Spleen (tissue), 11 donors: ENCODE measurements around the gene TJP1. TPM values are rescaled to one million over a fixed set of nuclear protein-coding genes. Genes with fewer than 3 reads are reported as not detected.

ENCODE experiments used
- DNase-seq: peaks from one replicate; pipeline ENCODE4 v3.0.0-alpha.2; 2020
- H3K27ac ChIP-seq, 8 donors: fragments of 200-600 bp; sonication (generic) in 7 of 8; 1 replicate in 4 of 8; 2 replicates in 4 of 8; pipeline versions ENCODE4 v1.5.0 to v1.8.0; 2016 to 2021; ENCODE audit warnings: inconsistent platforms in 4 of 8, mild to moderate bottlenecking in 4 of 8, moderate library complexity in 1 of 8
- H3K27me3 ChIP-seq, 7 donors: fragments of 200-600 bp; sonication (generic) in 6 of 7; replicated peaks in 1 of 7; 1 replicate in 4 of 7; 2 replicates in 3 of 7; pipeline versions ENCODE4 v1.5.0 to v1.8.0; 2016 to 2021; ENCODE audit warnings: inconsistent platforms in 3 of 7, mild to moderate bottlenecking in 1 of 7
- H3K36me3 ChIP-seq, 6 donors: fragments of 200-600 bp; sonication (generic) in 5 of 6; 1 replicate in 4 of 6; 2 replicates in 2 of 6; pipeline versions ENCODE4 v1.5.0 to v1.8.0; 2016 to 2021; ENCODE audit warnings: inconsistent platforms in 2 of 6
- H3K4me1 ChIP-seq, 6 donors: fragments of 200-600 bp; sonication (generic) in 5 of 6; 1 replicate in 3 of 6; 2 replicates in 3 of 6; pipeline versions ENCODE4 v1.5.0 to v1.8.0; 2016 to 2021; ENCODE audit warnings: inconsistent platforms in 3 of 6
- H3K4me3 ChIP-seq, 8 donors: fragments of 200-600 bp; sonication (generic) in 7 of 8; 1 replicate in 4 of 8; 2 replicates in 4 of 8; pipeline versions ENCODE4 v1.5.0 to v1.8.0; 2016 to 2021; ENCODE audit warnings: inconsistent platforms in 4 of 8, mild to moderate bottlenecking in 4 of 8, moderate library complexity in 2 of 8
- H3K9me3 ChIP-seq, 8 donors: fragments of 200-600 bp; sonication (generic) in 7 of 8; 1 replicate in 4 of 8; 2 replicates in 4 of 8; pipeline versions ENCODE4 v1.5.0 to v1.8.0; 2016 to 2021; ENCODE audit warnings: inconsistent platforms in 4 of 8
- CTCF ChIP-seq, 11 experiments: fragments of 200-600 bp in 7 of 11; fragments of 450-650 bp in 4 of 11; sonication (generic) in 4 of 11; IDR thresholded peaks in 8 of 11; conservative IDR thresholded peaks in 3 of 11; 1 replicate in 7 of 11; 2 replicates in 4 of 11; pipeline versions ENCODE4 v1.4.0 to v1.8.0; 2016 to 2021; ENCODE audit warnings: antibody characterized with exemption in 11 of 11, inconsistent platforms in 4 of 11, mild to moderate bottlenecking in 1 of 11
- POLR2A ChIP-seq, 3 donors: fragments of 450-650 bp; IDR thresholded peaks; one replicate each; pipeline ENCODE4 v1.5.1; 2017; ENCODE audit warnings: antibody characterized with exemption in 3 of 3, mild to moderate bottlenecking in 1 of 3
- POLR2AphosphoS5 ChIP-seq, 3 donors: sonication (generic); formaldehyde crosslinking; IDR thresholded peaks; one replicate each; pipeline ENCODE4 v1.5.1; 2017; ENCODE audit warnings: antibody characterized with exemption in 3 of 3
- WGBS, 5 donors: extraction: QIAGEN DNeasy Blood & Tissue Kit in 3 of 5; methylation state at CpG; one replicate each; pipeline versions ENCODE4 v1.1.5 to v1.1.7; 2013 to 2018; 5-methylcytosine and 5-hydroxymethylcytosine counted together
- intact Hi-C: fragments of 100-400 bp; cut with DNase I; formaldehyde crosslinking; loops from one replicate; pipeline ENCODE4 v1.15.0; 2023; ENCODE audit warnings: low total_unique reads
- polyA plus RNA-seq, 3 donors: library from polyadenylated mRNA; stranded (reverse); fragments of 200-250 nt; gene quantifications; one replicate each; pipeline ENCODE4 v1.2.1, GENCODE V29; 2013
- total RNA-seq, 7 donors: library from RNA; depleted of rRNA in 3 of 7; stranded (reverse); fragments of >200 nt in 3 of 7; fragmentation: NEBNext Ultra II Directional in 4 of 7; extraction: Animal tissue kit (Norgen Biotek cat#: 25700) in 4 of 7; gene quantifications; one replicate each; pipeline versions ENCODE4 v1.1.0 to v1.2.1, GENCODE V29; 2016 to 2021
- donor health status: healthy with polysubstance abuse.
- donor health status: DM: no; HTN: no; CAD: no; lungs with moderate emphysema.
- donor health status: DM: no; HTN: no; CAD: no.
- donor health status: Bipolar disorder and iron deficiency.
- donor health status: healthy.
- donor health status: DM: no; HTN: no; CAD: no.
- donor health status: DM: yes; HTN: yes; CAD: no.

Gene TJP1
- total and polyA plus RNA-seq, 10 donors = 2.9 to 71.8 (median 49.7) TPM

GRCh38 chr15:29812384-29812694, 9.9 kb downstream of the TJP1 start:
- H3K36me3 ChIP-seq = no peaks in the 10 kb centered on the region
- H3K4me3 ChIP-seq = no peak overlapping the region
- H3K27me3 ChIP-seq = peaks cover 0 to 61% (median 0%) of the 10 kb centered on the region in 7 donors
- DNase-seq = no peak
- WGBS, 5 donors = 64 to 81% (median 77%) methylated on average over 2 of the region's 2 CpGs
- H3K27ac ChIP-seq = no peak overlapping the region
- H3K4me1 ChIP-seq = peaks cover 0 to 15% (median 0%) of the 10 kb centered on the region in 6 donors
- intact Hi-C loops = no loop called here
- peaks cover 0 to 6% (median under 1%) of the 10 kb centered on the region in 8 donors for H3K9me3 ChIP-seq
- TF ChIP-seq CTCF (IDR thresholded peaks at IDR 0.05 in 8 of 11, conservative IDR thresholded peaks at IDR 0.05 in 3 of 11) = no peak
- no peak for TF ChIP-seq POLR2AphosphoS5 (IDR thresholded peaks at IDR 0.05)
- no peak for TF ChIP-seq POLR2A (IDR thresholded peaks at IDR 0.05)

DNA sequence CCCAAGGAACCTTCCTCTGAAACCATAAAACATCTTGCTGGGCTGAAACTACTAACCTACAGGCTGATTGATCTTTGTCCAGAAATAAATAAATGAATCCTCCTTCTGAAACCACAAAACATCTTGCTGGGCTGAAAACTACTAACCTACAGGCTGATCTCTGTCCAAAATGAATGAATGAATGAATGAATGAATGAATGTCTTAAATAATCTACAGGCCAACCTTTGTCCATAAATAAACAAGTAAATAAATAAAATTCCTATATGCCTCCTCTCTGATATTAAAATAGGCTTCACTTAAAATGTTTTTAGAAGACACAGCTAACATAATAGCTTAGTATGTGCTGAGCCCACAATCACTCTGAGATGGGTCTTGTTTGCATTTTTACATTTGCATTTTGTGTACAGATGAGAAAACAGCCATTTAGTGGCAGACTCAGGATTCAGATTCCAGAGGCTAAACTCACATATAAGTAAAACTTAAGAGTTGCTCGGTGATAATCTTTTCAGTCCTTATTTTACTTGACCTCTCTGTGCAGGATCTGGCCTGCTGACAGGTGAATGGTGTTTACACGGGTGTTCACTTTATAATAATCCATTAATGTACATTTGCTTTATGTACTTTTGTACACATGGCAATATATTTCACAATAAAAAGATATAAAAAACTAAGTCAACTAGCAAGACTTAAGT, 10.4 kb downstream of the TJP1 start:
- Histone ChIP-seq H3K27me3 (peaks cover 0 to 57% (median 0%) of the 10 kb centered on the region in 7 donors), H3K36me3 (no peaks in the 10 kb centered on the region), H3K4me3 (no peak overlapping the region), H3K4me1 (peaks cover 0 to 15% (median 0%) of the 10 kb centered on the region in 6 donors), H3K27ac (no peak overlapping the region), H3K9me3 (peaks cover 0 to under 1% (median 0%) of the 10 kb centered on the region in 8 donors)
- DNase-seq = no peak
- intact Hi-C loops = no loop called here
- 80 to 86% (median 84%) methylated on average over 2 of the region's 2 CpGs for WGBS, 5 donors
- TF ChIP-seq CTCF (IDR thresholded peaks at IDR 0.05 in 8 of 11, conservative IDR thresholded peaks at IDR 0.05 in 3 of 11) = no peak
- no peak for TF ChIP-seq POLR2AphosphoS5 (IDR thresholded peaks at IDR 0.05)
- no peak for TF ChIP-seq POLR2A (IDR thresholded peaks at IDR 0.05)

- no peak for DNase-seq
- no peaks in the 10 kb centered on the region for H3K9me3 ChIP-seq
- H3K4me1 ChIP-seq = peaks cover 0 to 12% (median 2%) of the 10 kb centered on the region in 6 donors
- TF ChIP-seq CTCF (IDR thresholded peaks at IDR 0.05 in 8 of 11, conservative IDR thresholded peaks at IDR 0.05 in 3 of 11) (no peak), POLR2A (IDR thresholded peaks at IDR 0.05) (no peak), POLR2AphosphoS5 (IDR thresholded peaks at IDR 0.05) (no peak)
- H3K27me3 ChIP-seq = peaks cover 0 to 31% (median 0%) of the 10 kb centered on the region in 7 donors
- no peak overlapping the region for H3K27ac ChIP-seq
- H3K4me3 ChIP-seq = no peak overlapping the region
- intact Hi-C loops = no loop called here
- WGBS, 5 donors = 71 to 80% (median 77%) methylated on average over 4 of the region's 4 CpGs
- H3K36me3 ChIP-seq = no peaks in the 10 kb centered on the region
These were observed 16.6 kb downstream of the TJP1 start for GRCh38 chr15:29805708-29806104.

GRCh38 chr15:29805043-29805707, 17.1 kb downstream of the TJP1 start:
- H3K4me1 ChIP-seq = peaks cover 0 to 14% (median 4%) of the 10 kb centered on the region in 6 donors
- intact Hi-C loops = no loop called here

More at GRCh38 chr15:29805043-29805707, 17.1 kb downstream of the TJP1 start:
- 76 to 86% (median 78%) methylated on average over 1 of the region's 1 CpG for WGBS, 5 donors
- TF ChIP-seq POLR2A (IDR thresholded peaks at IDR 0.05) (no peak), CTCF (IDR thresholded peaks at IDR 0.05 in 8 of 11, conservative IDR thresholded peaks at IDR 0.05 in 3 of 11) (no peak), POLR2AphosphoS5 (IDR thresholded peaks at IDR 0.05) (no peak)
- H3K9me3 ChIP-seq = no peaks in the 10 kb centered on the region
- peaks cover 0 to 28% (median 0%) of the 10 kb centered on the region in 7 donors for H3K27me3 ChIP-seq
- no peak overlapping the region for H3K4me3 ChIP-seq
- H3K27ac ChIP-seq = peak overlapping the region in 1 of 8 donors; percentile 6
- no peaks in the 10 kb centered on the region for H3K36me3 ChIP-seq
- no peak for DNase-seq
